Stomach (tissue), 9 donors: Measurements from ENCODE around the gene CD19. TPM values are rescaled to one million over a fixed set of nuclear protein-coding genes. Genes with fewer than 3 reads are reported as not detected.

ENCODE experiments used
- DNase-seq, 2 donors: peaks; one replicate each; pipeline versions ENCODE4 v3.0.0 to v3.0.0-alpha.2; 2013 to 2019
- H3K27ac ChIP-seq, 5 donors: fragments of 200-600 bp in 4 of 5; sonication (generic) in 4 of 5; one replicate each; pipeline ENCODE4 v1.5.1; 2013 to 2019; ENCODE audit warnings: mild to moderate bottlenecking in 1 of 5, moderate library complexity in 1 of 5
- H3K27me3 ChIP-seq, 3 donors: fragments of 200-600 bp; sonication (generic); one replicate each; pipeline ENCODE4 v1.5.1; 2017 to 2019; ENCODE audit warnings: mixed run types in 1 of 3
- H3K36me3 ChIP-seq, 4 donors: fragments of 200-600 bp; sonication (generic); 1 replicate in 3 of 4; 2 replicates in 1 of 4; pipeline ENCODE4 v1.5.1; 2016 to 2019
- H3K4me1 ChIP-seq, 4 donors: fragments of 200-600 bp; sonication (generic); one replicate each; pipeline ENCODE4 v1.5.1; 2016 to 2019
- H3K4me3 ChIP-seq, 4 donors: fragments of 200-600 bp; sonication (generic) in 3 of 4; one replicate each; pipeline ENCODE4 v1.5.1; 2016 to 2019; ENCODE audit warnings: mild to moderate bottlenecking in 1 of 4
- H3K9me3 ChIP-seq, 4 donors: fragments of 200-600 bp; sonication (generic); one replicate each; pipeline ENCODE4 v1.5.1; 2016 to 2019
- EP300 ChIP-seq: sonication (generic); formaldehyde crosslinking; IDR thresholded peaks from one replicate; pipeline ENCODE4 v1.6.1; 2017; ENCODE audit warnings: antibody characterized with exemption
- POLR2A ChIP-seq, 4 donors: fragments of 450-650 bp; IDR thresholded peaks; one replicate each; pipeline ENCODE4 v1.6.1; 2016; ENCODE audit warnings: antibody characterized with exemption in 4 of 4, control low read depth in 2 of 4, mild to moderate bottlenecking in 1 of 4, moderate library complexity in 1 of 4
- POLR2AphosphoS5 ChIP-seq, 3 donors: sonication (generic); formaldehyde crosslinking; IDR thresholded peaks; one replicate each; pipeline ENCODE4 v1.6.1; 2016; ENCODE audit warnings: antibody characterized with exemption in 3 of 3
- WGBS, 5 donors: extraction: QIAGEN DNeasy Blood & Tissue Kit in 3 of 5; methylation state at CpG; one replicate each; pipeline versions ENCODE4 v1.1.5 to v1.1.7; 2013 to 2018; 5-methylcytosine and 5-hydroxymethylcytosine counted together
- intact Hi-C: fragments of 100-400 bp; cut with DNase I; formaldehyde crosslinking; loops from one replicate; pipeline ENCODE4 v1.15.1; 2023; ENCODE audit warnings: low total_unique reads
- polyA plus RNA-seq, 3 donors: library from polyadenylated mRNA; stranded (reverse); fragments of 200-250 nt; gene quantifications; one replicate each; pipeline ENCODE4 v1.2.3, GENCODE V29; 2013
- total RNA-seq, 5 donors: library from RNA; depleted of rRNA; stranded (reverse); fragments of >200 nt; gene quantifications; one replicate each; pipeline versions ENCODE4 v1.1.0 to v1.2.3, GENCODE V29; 2014 to 2016
- TF ChIP-seq, protein P1 (sequence below), 7 experiments: fragments of 450-650 bp in 4 of 7; fragments of 200-600 bp in 3 of 7; sonication (generic) in 3 of 7; IDR thresholded peaks; one replicate each; pipeline ENCODE4 v1.5.1; 2016 to 2019; ENCODE audit warnings: antibody characterized with exemption in 7 of 7, control low read depth in 2 of 7, mild to moderate bottlenecking in 1 of 7
- donor health status: healthy with polysubstance abuse.
- donor health status: Bipolar disorder and iron deficiency.
- donor health status: healthy.

CD19 gene
- total and polyA plus RNA-seq, 8 donors = 0.29 to 3.8 (median 0.56) TPM; not detected in 3

DNA sequence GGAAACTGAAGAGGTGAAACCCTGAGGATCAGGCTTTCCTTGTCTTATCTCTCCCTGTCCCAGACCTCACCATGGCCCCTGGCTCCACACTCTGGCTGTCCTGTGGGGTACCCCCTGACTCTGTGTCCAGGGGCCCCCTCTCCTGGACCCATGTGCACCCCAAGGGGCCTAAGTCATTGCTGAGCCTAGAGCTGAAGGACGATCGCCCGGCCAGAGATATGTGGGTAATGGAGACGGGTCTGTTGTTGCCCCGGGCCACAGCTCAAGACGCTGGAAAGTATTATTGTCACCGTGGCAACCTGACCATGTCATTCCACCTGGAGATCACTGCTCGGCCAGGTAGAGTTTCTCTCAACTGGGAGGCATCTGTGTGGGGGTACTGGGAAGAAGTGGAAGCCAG lies 1.4 kb downstream of the CD19 start:
- H3K36me3 ChIP-seq = no peaks in the 10 kb centered on the region
- no peak overlapping the region for H3K4me3 ChIP-seq
- WGBS, 5 donors = 69 to 85% (median 79%) methylated on average over 8 of the region's 8 CpGs
- peaks cover 4 to 19% (median 12%) of the 10 kb centered on the region in 4 donors for H3K4me1 ChIP-seq
- intact Hi-C loops = loop anchor here (10.0 kb wide), 1 partner anchor 48 kb away; no protein-coding TSS in a partner anchor
- H3K27ac ChIP-seq = no peak overlapping the region
- no peaks in the 10 kb centered on the region for H3K9me3 ChIP-seq
- H3K27me3 ChIP-seq = no peaks in the 10 kb centered on the region
- TF ChIP-seq POLR2A (IDR thresholded peaks at IDR 0.05) (no peak), EP300 (no peak), POLR2AphosphoS5 (IDR thresholded peaks at IDR 0.05) (no peak)
- TF ChIP-seq, protein P1, sequence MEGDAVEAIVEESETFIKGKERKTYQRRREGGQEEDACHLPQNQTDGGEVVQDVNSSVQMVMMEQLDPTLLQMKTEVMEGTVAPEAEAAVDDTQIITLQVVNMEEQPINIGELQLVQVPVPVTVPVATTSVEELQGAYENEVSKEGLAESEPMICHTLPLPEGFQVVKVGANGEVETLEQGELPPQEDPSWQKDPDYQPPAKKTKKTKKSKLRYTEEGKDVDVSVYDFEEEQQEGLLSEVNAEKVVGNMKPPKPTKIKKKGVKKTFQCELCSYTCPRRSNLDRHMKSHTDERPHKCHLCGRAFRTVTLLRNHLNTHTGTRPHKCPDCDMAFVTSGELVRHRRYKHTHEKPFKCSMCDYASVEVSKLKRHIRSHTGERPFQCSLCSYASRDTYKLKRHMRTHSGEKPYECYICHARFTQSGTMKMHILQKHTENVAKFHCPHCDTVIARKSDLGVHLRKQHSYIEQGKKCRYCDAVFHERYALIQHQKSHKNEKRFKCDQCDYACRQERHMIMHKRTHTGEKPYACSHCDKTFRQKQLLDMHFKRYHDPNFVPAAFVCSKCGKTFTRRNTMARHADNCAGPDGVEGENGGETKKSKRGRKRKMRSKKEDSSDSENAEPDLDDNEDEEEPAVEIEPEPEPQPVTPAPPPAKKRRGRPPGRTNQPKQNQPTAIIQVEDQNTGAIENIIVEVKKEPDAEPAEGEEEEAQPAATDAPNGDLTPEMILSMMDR (IDR thresholded peaks at IDR 0.05) = no peak
- DNase-seq = no peak

DNA sequence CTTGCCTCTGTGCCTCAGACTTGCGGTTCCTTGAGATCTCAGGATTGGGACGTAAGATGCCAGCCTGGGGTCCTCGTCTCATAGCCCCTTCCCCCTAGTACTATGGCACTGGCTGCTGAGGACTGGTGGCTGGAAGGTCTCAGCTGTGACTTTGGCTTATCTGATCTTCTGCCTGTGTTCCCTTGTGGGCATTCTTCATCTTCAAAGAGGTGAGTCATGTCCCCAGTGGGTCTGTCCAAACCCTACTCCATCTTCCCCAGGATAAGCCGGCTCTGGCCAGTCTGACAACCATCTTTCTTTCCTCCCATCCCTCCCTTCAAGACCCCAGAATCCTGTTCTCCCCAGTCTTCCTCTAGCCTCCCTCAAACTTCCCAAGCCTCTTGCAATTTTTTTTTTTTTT lies 3.6 kb downstream of the CD19 start:
- H3K4me3 ChIP-seq = no peak overlapping the region
- H3K9me3 ChIP-seq = no peaks in the 10 kb centered on the region
- intact Hi-C loops = loop anchor here (10.0 kb wide), 1 partner anchor 51 kb away; no protein-coding TSS in a partner anchor
- no peaks in the 10 kb centered on the region for H3K36me3 ChIP-seq
- WGBS, 5 donors = 95 to 100% (median 97%) methylated on average over 4 of the region's 4 CpGs
- TF ChIP-seq, protein P1 (IDR thresholded peaks at IDR 0.05) = no peak
- no peak for TF ChIP-seq POLR2A (IDR thresholded peaks at IDR 0.05)
- TF ChIP-seq EP300 = no peak
- TF ChIP-seq POLR2AphosphoS5 (IDR thresholded peaks at IDR 0.05) = no peak
- no peak for DNase-seq
- peaks cover 4 to 19% (median 12%) of the 10 kb centered on the region in 4 donors for H3K4me1 ChIP-seq
- H3K27me3 ChIP-seq = no peaks in the 10 kb centered on the region
- no peak overlapping the region for H3K27ac ChIP-seq

DNA sequence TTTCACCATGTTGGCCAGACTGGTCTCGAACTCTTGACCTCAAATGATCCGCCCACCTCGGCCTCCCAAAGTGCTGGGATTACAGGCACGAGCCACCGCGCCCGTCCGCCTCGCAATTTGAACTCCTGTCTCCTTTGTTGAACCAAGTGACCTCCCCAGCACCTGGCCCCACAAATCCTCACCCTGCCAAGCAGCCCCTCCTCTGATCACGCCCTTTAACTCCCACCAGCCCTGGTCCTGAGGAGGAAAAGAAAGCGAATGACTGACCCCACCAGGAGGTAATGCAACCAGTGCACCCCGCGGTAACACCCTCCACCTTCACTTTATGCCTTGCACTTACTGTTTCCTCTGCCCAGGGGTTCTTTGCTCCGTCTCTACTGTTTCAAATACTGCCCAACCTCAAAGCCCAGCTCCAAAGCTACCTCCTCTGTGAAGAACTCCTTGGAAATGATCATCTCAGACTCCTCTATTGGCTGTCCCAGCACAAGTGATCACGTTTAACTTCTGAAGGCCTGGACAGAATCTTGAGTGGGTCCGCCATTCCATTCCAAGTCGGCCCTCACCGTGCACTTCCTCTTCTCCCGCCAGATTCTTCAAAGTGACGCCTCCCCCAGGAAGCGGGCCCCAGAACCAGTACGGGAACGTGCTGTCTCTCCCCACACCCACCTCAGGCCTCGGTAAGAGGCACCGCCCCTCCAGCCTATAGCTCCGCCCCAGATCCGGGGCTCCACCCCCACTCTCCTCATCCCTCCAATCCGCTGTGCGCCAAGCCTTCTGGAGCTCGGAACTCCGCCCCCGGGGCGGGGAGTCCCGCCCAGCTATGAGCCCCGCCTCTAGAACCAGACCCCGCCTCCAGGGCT lies 4.4 kb downstream of the CD19 start:
- peak in 1 of 3 donors; percentile 18 for TF ChIP-seq POLR2AphosphoS5 (IDR thresholded peaks at IDR 0.05)
- no peak for TF ChIP-seq EP300
- TF ChIP-seq, protein P1 (IDR thresholded peaks at IDR 0.05) = no peak
- 18 to 25% (median 23%) methylated on average over 35 to 36 of the region's 36 CpGs for WGBS, 5 donors
- H3K36me3 ChIP-seq = no peaks in the 10 kb centered on the region
- intact Hi-C loops = loop anchor here (10.0 kb wide), 1 partner anchor 51 kb away; no protein-coding TSS in a partner anchor
- no peak overlapping the region for H3K27ac ChIP-seq
- peaks cover 4 to 19% (median 12%) of the 10 kb centered on the region in 4 donors for H3K4me1 ChIP-seq
- H3K27me3 ChIP-seq = no peaks in the 10 kb centered on the region
- peak; percentile 88 to 91 for DNase-seq
- no peaks in the 10 kb centered on the region for H3K9me3 ChIP-seq
- H3K4me3 ChIP-seq = peak overlapping the region; percentile 23 to 39 (median 28)

DNA sequence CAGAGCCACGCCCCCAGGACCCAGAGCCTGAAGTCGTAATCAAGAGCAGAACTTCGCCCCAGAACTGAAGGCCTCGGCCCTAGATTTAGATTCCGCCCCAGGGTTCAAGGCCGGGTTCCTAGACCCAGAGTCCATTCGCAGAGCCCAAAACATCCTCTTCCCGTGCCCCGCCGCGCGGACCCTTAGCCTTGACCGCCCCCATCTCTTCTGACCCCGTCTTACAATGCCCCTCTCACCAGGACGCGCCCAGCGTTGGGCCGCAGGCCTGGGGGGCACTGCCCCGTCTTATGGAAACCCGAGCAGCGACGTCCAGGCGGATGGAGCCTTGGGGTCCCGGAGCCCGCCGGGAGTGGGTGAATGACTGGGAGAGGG lies 5.0 kb downstream of the CD19 start:
- H3K9me3 ChIP-seq = no peaks in the 10 kb centered on the region
- H3K4me3 ChIP-seq = peak overlapping the region in 3 of 4 donors; percentile 26 to 39 (median 31)
- WGBS, 5 donors = 65 to 75% (median 70%) methylated on average over 24 to 26 of the region's 26 CpGs
- intact Hi-C loops = loop anchor here (10.0 kb wide), 1 partner anchor 52 kb away; no protein-coding TSS in a partner anchor
- no peaks in the 10 kb centered on the region for H3K27me3 ChIP-seq
- no peak overlapping the region for H3K27ac ChIP-seq
- no peaks in the 10 kb centered on the region for H3K36me3 ChIP-seq
- peaks cover 4 to 19% (median 12%) of the 10 kb centered on the region in 4 donors for H3K4me1 ChIP-seq
- DNase-seq = no peak
- TF ChIP-seq POLR2A (IDR thresholded peaks at IDR 0.05) (no peak), EP300 (no peak), POLR2AphosphoS5 (IDR thresholded peaks at IDR 0.05) (no peak)
- TF ChIP-seq, protein P1 (IDR thresholded peaks at IDR 0.05) = no peak
